ENCODE data around the gene WIPI1. TPM values are rescaled to one million over a fixed set of nuclear protein-coding genes. Genes with fewer than 3 reads are reported as not detected.

The WIPI1 gene
- total and polyA plus RNA-seq, 9 of the 15 experiments (the other 6 are each of a cell fraction or from before 2014, with no cell fraction given): 3.7 to 23.5 (median 11.8) TPM

- TF ChIP-seq ZNF318 (IDR thresholded peaks at IDR 0.05; ENCODE audit: borderline replicate concordance in 1 of 2, low read depth in 1 of 2): peak in 1 of 2 experiments; percentile 66; a peak in 1 of 4 replicates
- TF ChIP-seq POLR2B (IDR thresholded peaks at IDR 0.05; ENCODE audit: low read depth, partially characterized antibody): peak; percentile 62
- peak; percentile 74 to 78 for TF ChIP-seq NRF1 (conservative IDR thresholded peaks at IDR 0.05 in 1 of 2, IDR thresholded peaks at IDR 0.05 in 1 of 2)
- TF ChIP-seq FOXA1 (IDR thresholded peaks at IDR 0.05; ENCODE audit: borderline replicate concordance): no peak
- no peak for TF ChIP-seq PPARD (CRISPR knock-in tag; IDR thresholded peaks at IDR 0.05)
- TF ChIP-seq ZNF184 (CRISPR knock-in tag; IDR thresholded peaks at IDR 0.05): no peak
- no peak for TF ChIP-seq POLR2AphosphoS5 (IDR thresholded peaks at IDR 0.05; ENCODE audit: control insufficient read depth, insufficient read depth, low read depth, low read length)
- TF ChIP-seq POLR2G (IDR thresholded peaks at IDR 0.05; ENCODE audit: low read depth, low read length): peak; percentile 82
- TF ChIP-seq HNRNPUL1 (IDR thresholded peaks at IDR 0.05; ENCODE audit: low read length): no peak
- TF ChIP-seq GABPB1 (CRISPR knock-in tag; IDR thresholded peaks at IDR 0.05): 0 out of 2 replicates have a peak, but pooled peaks have one; percentile 37
- no peak for TF ChIP-seq SRSF3 (IDR thresholded peaks at IDR 0.05; ENCODE audit: insufficient read depth, low read length)
- TF ChIP-seq E2F4 (CRISPR knock-in tag; IDR thresholded peaks at IDR 0.05; ENCODE audit: low read depth): no peak
- peak; percentile 31; the same call in 1 of the 2 replicates for TF ChIP-seq MTA3 (IDR thresholded peaks at IDR 0.05; ENCODE audit: borderline replicate concordance)
- no peak for TF ChIP-seq TRIM24 (IDR thresholded peaks at IDR 0.05)
- TF ChIP-seq TAF7 (tag; IDR thresholded peaks at IDR 0.05): no peak
- peak; percentile 74 for TF ChIP-seq POLR2H (tag; IDR thresholded peaks at IDR 0.05; ENCODE audit: low read depth)
- TF ChIP-seq, protein P1, sequence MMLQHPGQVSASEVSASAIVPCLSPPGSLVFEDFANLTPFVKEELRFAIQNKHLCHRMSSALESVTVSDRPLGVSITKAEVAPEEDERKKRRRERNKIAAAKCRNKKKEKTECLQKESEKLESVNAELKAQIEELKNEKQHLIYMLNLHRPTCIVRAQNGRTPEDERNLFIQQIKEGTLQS (IDR thresholded peaks at IDR 0.05): 0 out of 2 replicates have a peak, but pooled peaks have one; percentile 41
- TF ChIP-seq, protein P1 (CRISPR knock-in tag; conservative IDR thresholded peaks at IDR 0.05): no peak
Observed at GRCh38 chr17:68457539-68458259, 403 bp upstream of the WIPI1 start (continued).

All from K562 (cell line).